ENCODE measurements around the gene CCR9. TPM values are rescaled to one million over a fixed set of nuclear protein-coding genes. Genes with fewer than 3 reads are reported as not detected.
A peak's percentile ranks its signal among the peaks of the same experiment; 100 is the strongest.

Gene CCR9
- total and polyA plus RNA-seq, 12 donors, result not detected

- Histone ChIP-seq H3K27me3 (no peaks in the 10 kb centered on the region), H3K27ac (peak within 1 kb of the TSS in 4 of 10 donors; percentile 3 to 59 (median 14)), H3K36me3 (peaks cover 0 to 61% (median 24%) of the 10 kb centered on the region in 9 donors), H3K9me3 (no peaks in the 10 kb centered on the region), H3K4me3 (peak within 1 kb of the TSS in 1 of 10 donors; percentile 15), H3K4me1 (peaks cover 2 to 35% (median 18%) of the 10 kb centered on the region in 9 donors)
- no peak for ATAC-seq
- 92 to 96% methylated on average over 8 of the region's 8 CpGs for WGBS, 2 donors
- no peak for DNase-seq
- no peak for TF ChIP-seq CTCF (IDR thresholded peaks at IDR 0.05)
- intact Hi-C loops (cut with DNase I), result loop anchor here in 1 of 10 donors (5.0 kb wide), 1 partner anchor 39 kb away; no protein-coding TSS in a partner anchor
These were observed 57.0 kb downstream of the CCR9 start, which contains the start of gene CXCR6 for GRCh38 chr3:45943207-45943846. Gene CXCR6 (plus strand): TSS chr3:45943464. CDS start chr3:45946482, 3,018 bp downstream.

- Histone ChIP-seq H3K9me3 (no peaks in the 10 kb centered on the region), H3K27ac (peak overlapping the region in 1 of 10 donors; percentile 62), H3K4me1 (peaks cover 0 to 22% (median 11%) of the 10 kb centered on the region in 9 donors), H3K4me3 (no peak overlapping the region), H3K27me3 (no peaks in the 10 kb centered on the region), H3K36me3 (peaks cover 0 to 75% (median 38%) of the 10 kb centered on the region in 9 donors)
- ATAC-seq (no peak), DNase-seq (no peak)
- 90 to 93% methylated on average over 5 of the region's 5 CpGs for WGBS, 2 donors
- TF ChIP-seq CTCF (IDR thresholded peaks at IDR 0.05), result no peak
- intact Hi-C loops (cut with DNase I), result loop anchor here in 1 of 10 donors (5.0 kb wide), 1 partner anchor 37 kb away; no protein-coding TSS in a partner anchor
These were observed 58.7 kb downstream of the CCR9 start for GRCh38 chr3:45944830-45945620.

GRCh38 chr3:45946307-45946706 lies 60.0 kb downstream of the CCR9 start:
- peaks cover 0 to 26% (median 12%) of the 10 kb centered on the region in 9 donors for H3K4me1 ChIP-seq
- peaks cover 0 to 88% (median 49%) of the 10 kb centered on the region in 9 donors for H3K36me3 ChIP-seq
- peak overlapping the region in 1 of 10 donors; percentile 62 for H3K27ac ChIP-seq

More at GRCh38 chr3:45946307-45946706, 60.0 kb downstream of the CCR9 start:
- intact Hi-C loops (cut with DNase I), result no loop called here
- ATAC-seq (no peak), DNase-seq (no peak)
- 97 to 100% methylated on average over 1 of the region's 1 CpG for WGBS, 2 donors
- Histone ChIP-seq H3K27me3 (no peaks in the 10 kb centered on the region), H3K9me3 (no peaks in the 10 kb centered on the region), H3K4me3 (no peak overlapping the region)
- TF ChIP-seq CTCF (IDR thresholded peaks at IDR 0.05), result peak in 1 of 9 donors; percentile 6

Data from heart right ventricle (tissue), 16 donors.